Measurements from ENCODE around the gene ITPR1.

GRCh38 chr3:4773583-4773982, 280.4 kb downstream of the ITPR1 start:
- no peak for TF ChIP-seq EZH2 (IDR thresholded peaks at IDR 0.05; ENCODE audit: insufficient read depth, poor library complexity, severe bottlenecking)
- TF ChIP-seq EZH2phosphoT487 (IDR thresholded peaks at IDR 0.05; ENCODE audit: insufficient read depth, low read depth) = no peak
